PC-9 (cell line): ENCODE measurements around the gene UFC1.

Experiments
- CTCF ChIP-seq: fragments of 200-600 bp; sonication (generic); conservative IDR thresholded peaks from 2 replicates; pipeline ENCODE4 v1.6.1; 2017; ENCODE audit warnings: mixed run types, antibody characterized with exemption, mild to moderate bottlenecking, moderate library complexity
- EZH2 ChIP-seq: fragments of 200-600 bp; sonication (generic); IDR thresholded peaks from 2 replicates; pipeline ENCODE4 v1.8.0; 2017; ENCODE audit warnings: antibody characterized with exemption, low read depth

DNA sequence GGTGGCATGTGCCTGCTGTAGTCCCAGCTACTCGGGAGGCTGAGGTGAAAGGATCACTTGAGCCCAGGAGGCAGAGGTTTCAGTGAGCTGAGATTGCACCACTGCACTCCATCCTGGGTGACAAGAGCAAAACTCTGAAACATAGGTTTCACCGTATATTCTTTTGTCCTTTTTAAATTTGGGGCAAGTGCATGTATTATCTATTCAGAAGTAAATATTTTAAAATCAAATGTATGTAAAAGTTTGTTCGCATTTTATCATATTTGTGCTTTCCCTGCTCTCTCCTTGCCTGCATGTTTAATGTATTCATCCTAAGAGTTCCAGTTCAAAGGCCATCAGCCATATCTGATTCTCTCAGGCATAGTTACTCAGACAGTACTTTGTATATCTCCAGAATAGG lies 7.9 kb upstream of the UFC1 start:
- TF ChIP-seq CTCF (no peak), EZH2 (no peak)
